HTERT RPE-1 (cell line): Measurements from ENCODE around the gene PRX.
"Not testable (repeated sequence)": the region's sequence is repeated elsewhere in the genome, so short reads cannot be mapped to it uniquely, and the experiment has no call there.

Experiments used
- in situ Hi-C: fragments of 300-500 bp; cut with MboI; formaldehyde crosslinking; loops from 4 replicates; pipeline ENCODE4 v1.14.3; 2020; ENCODE audit warnings: low sequenced_read_pairs

Gene PRX

GRCh38 chr19:40393894-40394815 is 19.0 kb downstream of the PRX start:
- in situ Hi-C loops = no loop called here

- in situ Hi-C loops = no loop called here
These were observed 20.2 kb downstream of the PRX start for GRCh38 chr19:40392894-40393517.

- in situ Hi-C loops = no loop called here
These were observed 21.1 kb downstream of the PRX start for GRCh38 chr19:40392123-40392522.

GRCh38 chr19:40390084-40390742 is 23.0 kb downstream of the PRX start, which contains the start of gene HIPK4:
HIPK4 (minus strand) TSS chr19:40390181; CDS start chr19:40389902, 279 bp downstream.
- in situ Hi-C loops = no loop called here

GRCh38 chr19:40389404-40390083 is 23.6 kb downstream of the PRX start:
- in situ Hi-C loops = no loop called here

- in situ Hi-C loops = no loop called here
These were observed 24.7 kb downstream of the PRX start for GRCh38 chr19:40388481-40388880.

GRCh38 chr19:40387155-40387554 is 26.0 kb downstream of the PRX start:
- in situ Hi-C loops = no loop called here

GRCh38 chr19:40383668-40384248 is 29.4 kb downstream of the PRX start:
- in situ Hi-C loops = no loop called here

- in situ Hi-C loops = no loop called here
These were observed 31.9 kb downstream of the PRX start for GRCh38 chr19:40381321-40381720.

- in situ Hi-C loops = no loop called here
These were observed 32.8 kb downstream of the PRX start for GRCh38 chr19:40380199-40381037.

GRCh38 chr19:40379446-40380198 is 33.6 kb downstream of the PRX start:
- in situ Hi-C loops = no loop called here

- in situ Hi-C loops = no loop called here
These were observed 34.7 kb downstream of the PRX start for GRCh38 chr19:40378509-40378908.

- in situ Hi-C loops = no loop called here
These were observed 35.2 kb downstream of the PRX start for GRCh38 chr19:40377876-40378385.

GRCh38 chr19:40376286-40376862 is 36.8 kb downstream of the PRX start:
- in situ Hi-C loops = no loop called here

- in situ Hi-C loops = no loop called here
These were observed 39.1 kb downstream of the PRX start for GRCh38 chr19:40374084-40374483.

GRCh38 chr19:40371802-40372122 is 41.4 kb downstream of the PRX start:
- in situ Hi-C loops = no loop called here

GRCh38 chr19:40370997-40371801 is 42.0 kb downstream of the PRX start:
- in situ Hi-C loops = no loop called here

- in situ Hi-C loops = not testable (repeated sequence)
These were observed 42.9 kb downstream of the PRX start for GRCh38 chr19:40370253-40370652.
